Stimulated activated CD4-positive, alpha-beta T cell treated with anti-CD3 and anti-CD28 coated beads, Interleukin-12 subunit alpha, Interleukin-12 subunit beta, amount 100 ng/mL, for 48 hours (primary cell): ENCODE measurements around the gene ALDH16A1.
A peak's percentile ranks its signal among the peaks of the same experiment; 100 is the strongest.

Source experiments
- DNase-seq, 3 donors: peaks; one replicate each; pipeline ENCODE4 v3.0.0-alpha.2; 2020; ENCODE audit warnings: low read depth in 2 of 3, low spot score in 1 of 3

Gene ALDH16A1

GRCh38 chr19:49487277-49488045 is 34.4 kb downstream of the ALDH16A1 start, which contains the start of gene RPL13A:
Gene RPL13A (plus strand): TSS chr19:49487608. CDS start chr19:49487630, 22 bp downstream.
- DNase-seq: peak; percentile 99 to 100 (median 100)

- no peak for DNase-seq
These were observed 35.2 kb downstream of the ALDH16A1 start for GRCh38 chr19:49488046-49488862.

- DNase-seq: no peak
These were observed 36.0 kb downstream of the ALDH16A1 start for GRCh38 chr19:49488863-49489537.

GRCh38 chr19:49489601-49490167 is 36.7 kb downstream of the ALDH16A1 start:
- no peak for DNase-seq

- DNase-seq: no peak
These were observed 37.4 kb downstream of the ALDH16A1 start for GRCh38 chr19:49490287-49491029.

- no peak for DNase-seq
These were observed 38.2 kb downstream of the ALDH16A1 start for GRCh38 chr19:49491030-49491803.

- no peak for DNase-seq
These were observed 39.0 kb downstream of the ALDH16A1 start for GRCh38 chr19:49491804-49492572.

- DNase-seq: no peak
These were observed 39.8 kb downstream of the ALDH16A1 start for GRCh38 chr19:49492573-49493405.

GRCh38 chr19:49496574-49497008 is 43.6 kb downstream of the ALDH16A1 start:
- no peak for DNase-seq

GRCh38 chr19:49497047-49497788 is 44.2 kb downstream of the ALDH16A1 start:
- peak in 1 of 3 donors; percentile 63 for DNase-seq

GRCh38 chr19:49497789-49498103 is 44.7 kb downstream of the ALDH16A1 start:
- no peak for DNase-seq

- no peak for DNase-seq
These were observed 45.5 kb downstream of the ALDH16A1 start for GRCh38 chr19:49498475-49498874.

GRCh38 chr19:49499030-49499670 is 46.1 kb downstream of the ALDH16A1 start:
- DNase-seq: no peak

- DNase-seq: no peak
These were observed 50.0 kb downstream of the ALDH16A1 start for GRCh38 chr19:49502866-49503581.

GRCh38 chr19:49503582-49503962 is 50.5 kb downstream of the ALDH16A1 start:
- DNase-seq: no peak

GRCh38 chr19:49506575-49507105 is 53.6 kb downstream of the ALDH16A1 start:
- DNase-seq: peak in 1 of 3 donors; percentile 83
